Fibroblast of upper back skin (primary cell): ENCODE results near the gene IL3RA.
"Not testable (repeated sequence)": the region's sequence is repeated elsewhere in the genome, so short reads cannot be mapped to it uniquely, and the experiment has no call there.

Source experiments
- DNase-seq: peaks from one replicate; pipeline ENCODE4 v3.0.0-alpha.2; 2013

IL3RA gene

DNA sequence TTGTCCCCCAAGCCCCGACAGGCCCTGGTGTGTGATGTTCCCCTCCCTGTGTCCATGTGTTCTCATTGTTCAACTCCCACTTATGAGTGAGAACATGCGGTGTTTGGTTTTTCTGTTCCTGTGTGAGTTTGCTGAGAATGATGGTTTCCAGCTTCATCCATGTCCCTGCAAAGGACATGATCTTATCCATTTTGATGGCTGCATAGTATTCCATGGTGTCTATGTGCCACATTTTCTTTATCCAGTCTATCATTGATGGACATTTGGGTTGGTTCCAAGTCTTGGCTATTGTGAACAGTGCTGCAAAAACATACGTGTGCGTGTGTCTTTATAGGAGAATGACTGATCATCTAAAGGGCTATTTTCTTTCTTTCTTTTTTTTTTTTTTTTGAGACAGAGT lies 4.2 kb upstream of the IL3RA start:
- not testable (repeated sequence) for DNase-seq

DNA sequence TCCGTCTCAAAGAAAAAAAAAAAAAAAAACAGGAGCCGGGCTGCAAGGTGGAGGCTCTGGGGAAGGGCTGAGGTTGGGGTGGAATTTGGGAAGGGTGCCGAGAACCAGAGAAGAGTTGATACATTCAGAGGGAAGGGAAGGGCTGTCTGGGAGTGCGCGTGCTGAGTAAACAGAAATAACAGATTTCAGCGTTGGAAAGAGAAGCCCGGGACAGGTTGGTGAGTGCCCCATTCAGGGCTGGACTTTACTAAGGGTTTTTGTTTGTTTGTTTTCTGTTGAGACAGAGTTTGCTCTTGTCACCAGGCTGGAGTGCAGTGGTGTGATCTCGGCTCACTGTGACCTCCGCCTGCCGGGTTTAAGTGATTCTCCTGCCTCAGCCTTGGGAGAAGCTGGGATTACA lies 1.7 kb upstream of the IL3RA start:
- no peak for DNase-seq

DNA sequence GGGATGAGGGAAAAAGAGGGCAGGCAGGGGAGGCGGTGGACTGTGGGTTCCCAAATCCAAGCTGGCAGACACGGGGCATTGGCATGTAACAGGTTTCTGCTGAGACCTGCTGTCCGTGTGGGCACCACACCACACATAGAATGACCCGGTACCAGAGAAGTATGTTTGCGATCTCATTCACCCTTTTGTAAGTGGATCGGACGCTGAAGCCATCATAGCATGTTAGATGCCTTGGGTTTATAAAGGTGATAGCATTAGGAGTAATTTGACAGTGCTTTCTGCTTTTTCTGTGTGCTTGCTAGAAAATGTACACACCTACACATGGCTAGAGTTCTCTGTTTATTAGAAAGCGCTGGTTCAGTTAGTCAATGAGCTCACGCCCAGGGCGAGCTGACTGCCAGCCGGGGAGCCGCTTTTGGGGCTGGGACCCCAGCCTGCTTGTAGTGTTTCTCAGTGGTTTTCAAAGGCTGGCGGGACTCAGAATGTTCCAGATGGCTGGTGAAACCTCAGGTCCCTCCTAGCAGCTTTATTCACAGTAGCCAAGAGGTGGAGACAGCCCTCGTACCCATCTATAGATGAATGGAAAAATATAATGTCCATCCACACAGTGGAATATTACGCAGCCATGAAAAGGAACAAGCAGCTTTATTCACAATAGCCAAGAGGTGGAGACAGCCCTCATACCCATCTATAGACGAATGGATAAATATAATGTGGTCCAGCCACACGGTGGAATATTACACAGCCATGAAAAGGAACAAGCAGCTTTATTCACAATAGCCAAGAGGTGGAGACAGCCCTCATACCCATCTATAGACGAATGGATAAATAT lies 579 bp downstream of the IL3RA start:
- no peak for DNase-seq

GRCh38 chrX:1341545-1342184 lies 5.1 kb downstream of the IL3RA start:
- no peak for DNase-seq

GRCh38 chrX:1349606-1350005 lies 13.0 kb downstream of the IL3RA start:
- not testable (repeated sequence) for DNase-seq

DNA sequence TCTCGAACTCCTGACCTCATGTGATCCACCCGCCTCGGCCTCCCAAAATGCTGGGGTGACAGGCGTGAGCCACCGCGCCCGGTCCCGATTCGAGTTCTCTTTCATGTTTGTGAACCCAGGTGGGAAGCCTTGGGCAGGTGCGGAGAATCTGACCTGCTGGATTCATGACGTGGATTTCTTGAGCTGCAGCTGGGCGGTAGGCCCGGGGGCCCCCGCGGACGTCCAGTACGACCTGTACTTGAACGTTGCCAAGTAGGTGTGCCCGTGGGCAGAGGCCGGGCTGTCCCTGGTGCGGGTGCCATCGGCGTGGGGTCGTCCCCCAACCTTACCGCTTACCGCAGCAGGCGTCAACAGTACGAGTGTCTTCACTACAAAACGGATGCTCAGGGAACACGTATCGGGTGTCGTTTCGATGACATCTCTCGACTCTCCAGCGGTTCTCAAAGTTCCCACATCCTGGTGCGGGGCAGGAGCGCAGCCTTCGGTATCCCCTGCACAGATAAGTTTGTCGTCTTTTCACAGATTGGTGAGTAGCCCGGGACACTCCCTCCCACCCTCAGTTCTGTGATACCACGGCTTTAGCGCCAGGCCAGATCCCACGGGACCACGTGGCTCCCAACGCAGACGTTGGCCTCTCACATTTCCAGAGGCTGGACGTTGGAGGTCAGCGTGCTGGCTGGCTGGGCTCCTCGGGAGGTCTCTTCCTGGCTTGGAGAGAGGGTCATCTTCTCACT lies 15.6 kb downstream of the IL3RA start:
- DNase-seq: no peak

GRCh38 chrX:1354036-1355019 lies 17.7 kb downstream of the IL3RA start:
- DNase-seq: no peak

DNA sequence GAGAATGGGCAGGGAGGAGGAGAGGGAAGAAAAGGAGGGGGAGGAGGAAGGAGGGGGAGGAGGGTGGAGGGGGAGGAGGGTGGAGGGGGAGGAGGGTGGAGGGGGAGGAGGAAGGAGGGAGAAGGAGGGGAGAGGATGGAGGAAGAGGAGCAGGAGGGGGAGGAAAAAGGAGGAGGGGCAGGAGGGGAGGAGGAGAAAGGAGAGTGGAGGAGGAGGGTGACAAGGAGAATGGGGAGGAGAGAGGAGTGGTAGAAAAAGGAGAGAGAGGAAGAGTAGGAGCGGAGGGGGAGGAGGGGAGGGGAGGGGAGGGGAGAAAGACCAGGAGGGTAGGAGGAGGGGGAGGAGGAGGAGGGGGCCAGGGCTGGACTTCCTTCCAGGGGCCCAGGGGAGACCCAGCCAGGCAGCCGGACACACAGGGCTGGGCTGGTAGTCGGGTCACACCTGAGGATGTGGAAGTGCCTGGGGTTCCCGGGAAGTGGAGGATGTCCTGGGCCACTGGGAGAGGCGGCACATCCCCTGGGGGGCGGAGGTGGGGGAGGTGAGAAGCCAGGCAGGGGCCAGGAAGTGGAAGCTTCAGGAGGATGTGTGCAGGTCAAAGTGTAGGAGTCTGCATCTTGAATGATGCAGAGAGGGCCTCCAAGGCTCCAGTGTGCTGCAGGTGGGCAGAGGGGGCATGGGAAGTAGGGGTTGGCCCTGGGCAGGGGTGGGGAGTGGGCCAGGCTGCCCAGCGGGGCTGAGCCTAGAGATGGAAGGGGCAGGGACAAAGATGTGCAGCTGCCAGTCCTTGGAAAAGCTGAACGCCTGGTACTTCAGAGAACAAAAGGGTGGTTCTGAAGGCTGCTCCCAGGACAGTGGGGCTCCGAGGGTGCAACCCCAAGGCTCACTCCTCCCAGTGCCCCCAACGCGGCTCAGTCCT lies 18.8 kb downstream of the IL3RA start:
- no peak for DNase-seq

DNA sequence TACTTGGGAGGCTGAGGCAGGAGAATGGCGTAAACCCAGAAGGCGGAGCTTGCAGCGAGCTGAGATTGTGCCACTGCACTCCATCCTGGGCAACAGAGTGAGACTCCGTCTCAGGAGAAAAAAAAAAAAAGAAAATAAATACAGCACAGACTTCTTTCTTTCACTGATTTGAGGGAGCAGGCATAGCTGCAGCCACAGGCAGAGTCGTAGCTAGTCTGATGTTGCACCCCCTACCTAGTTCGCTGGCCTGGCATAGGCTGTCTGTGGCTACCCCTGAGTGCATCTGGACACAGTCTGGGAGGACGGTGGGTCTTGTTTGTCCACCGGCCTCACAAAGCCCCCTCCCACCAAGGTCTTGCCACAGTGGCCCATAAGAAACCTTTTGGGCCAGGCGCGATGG lies 21.4 kb downstream of the IL3RA start:
- DNase-seq: no peak

GRCh38 chrX:1358793-1359476 lies 22.4 kb downstream of the IL3RA start:
- DNase-seq: no peak

DNA sequence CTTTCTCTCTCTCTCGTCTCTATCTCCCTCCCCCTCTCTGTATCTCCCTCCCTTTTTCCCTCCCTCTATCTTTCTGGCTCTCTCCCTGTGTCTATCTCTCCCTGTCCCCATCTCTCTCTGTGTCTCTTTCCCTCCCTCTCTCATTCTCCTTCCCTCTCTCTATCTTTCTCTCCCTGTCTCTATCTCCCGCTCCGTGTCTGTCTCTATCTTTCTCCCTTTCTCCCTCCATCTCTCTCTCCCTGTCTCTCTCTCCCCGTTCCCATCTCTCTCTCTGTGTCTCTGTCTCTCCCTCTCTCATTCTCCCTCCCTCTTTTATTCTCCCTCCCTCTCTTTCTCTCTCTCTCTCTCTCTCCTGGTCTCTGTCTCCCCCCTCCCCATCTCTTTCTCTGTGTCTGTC lies 22.9 kb downstream of the IL3RA start:
- no peak for DNase-seq

DNA sequence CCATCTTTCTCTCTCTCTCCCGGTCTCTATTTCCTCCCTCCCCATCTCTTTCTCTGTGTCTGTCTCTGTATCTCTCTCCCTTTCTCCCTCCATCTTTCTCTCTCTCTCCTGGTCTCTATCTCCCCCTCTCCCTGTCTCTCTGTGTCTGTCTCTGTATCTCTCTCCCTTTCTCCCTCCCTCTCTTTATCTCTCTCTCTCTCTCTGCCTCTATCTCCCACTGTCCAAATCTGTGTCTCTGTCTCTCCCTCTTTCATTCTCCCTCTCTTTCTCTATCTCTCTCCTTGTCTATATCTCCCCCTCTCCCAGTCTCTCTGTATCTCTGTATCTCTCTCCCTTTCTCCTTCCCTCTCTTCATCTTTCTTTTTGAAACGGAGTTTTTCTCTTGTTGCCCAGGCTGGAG lies 23.6 kb downstream of the IL3RA start:
- no peak for DNase-seq

GRCh38 chrX:1361275-1361674 lies 24.7 kb downstream of the IL3RA start:
- DNase-seq: no peak

DNA sequence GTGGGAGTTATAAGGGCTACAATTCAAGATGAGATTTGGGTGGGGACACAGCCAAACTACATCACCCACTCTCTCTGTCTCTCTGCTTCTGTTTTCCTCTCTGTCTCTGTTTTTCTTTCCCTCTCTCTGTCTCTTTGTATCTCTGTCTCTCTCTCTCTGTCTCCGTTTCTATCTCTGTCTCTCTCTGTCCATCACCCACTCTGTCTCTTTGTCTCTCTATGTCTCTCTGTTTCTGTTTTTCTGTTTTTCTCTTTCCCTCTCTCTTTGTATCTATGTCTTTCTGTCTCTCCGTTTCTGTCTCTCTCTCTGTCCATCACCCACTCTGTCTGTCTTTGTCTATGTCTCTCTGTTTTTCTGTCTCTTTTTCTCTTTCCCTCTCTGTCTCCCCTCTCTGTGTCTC lies 25.3 kb downstream of the IL3RA start:
- DNase-seq: no peak

- DNase-seq: not testable (repeated sequence)
These were observed 29.8 kb downstream of the IL3RA start for GRCh38 chrX:1366363-1366762.

GRCh38 chrX:1368385-1368698 lies 31.8 kb downstream of the IL3RA start:
- DNase-seq: no peak

- no peak for DNase-seq
These were observed 41.7 kb downstream of the IL3RA start for GRCh38 chrX:1378306-1378759.

DNA sequence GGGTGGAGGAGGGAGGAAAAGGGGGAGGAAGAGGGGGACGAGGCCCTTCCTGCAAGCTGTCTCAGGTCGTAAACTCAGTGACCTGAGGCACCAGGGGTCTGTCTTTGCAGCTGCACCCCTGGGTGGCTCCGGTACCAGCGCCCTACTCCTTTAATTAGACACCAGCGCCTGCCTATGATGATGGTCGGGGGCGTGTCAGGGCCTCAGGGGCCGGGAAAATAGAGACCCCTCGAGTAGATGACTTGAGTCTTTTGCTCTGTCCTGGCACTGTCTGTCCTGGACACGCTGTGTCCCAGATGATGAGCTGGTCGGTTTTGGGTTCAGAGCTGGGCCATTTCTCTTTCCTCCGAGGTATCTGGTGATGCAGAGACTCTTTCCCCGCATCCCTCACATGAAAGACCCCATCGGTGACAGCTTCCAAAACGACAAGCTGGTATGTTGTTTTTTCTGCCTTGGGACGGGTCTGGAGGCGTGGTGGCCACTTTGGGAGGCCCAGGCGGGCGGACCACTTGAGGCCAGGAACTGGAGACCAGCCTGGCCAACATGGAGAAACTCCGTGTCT lies 44.2 kb downstream of the IL3RA start:
- DNase-seq: no peak

- no peak for DNase-seq
These were observed 48.2 kb downstream of the IL3RA start for GRCh38 chrX:1384658-1385252.
